K562 (cell line): ENCODE results near the gene HDAC10. TPM values are rescaled to one million over a fixed set of nuclear protein-coding genes. Genes with fewer than 3 reads are reported as not detected.

Source experiments
- ATAC-seq: fragments of 200-7000 bp; cut with Tn5 transposase; 3 replicates; pipeline ENCODE4 v1.9.1; 2020; ENCODE audit warnings: moderate library complexity
- BruUV-seq: library from RNA; stranded (reverse); fragments of 400-500 nt; replicated peaks from 2 replicates; lab custom pipeline; 2021; lab: Mats Ljungman, UMichigan
- CTCF ChIA-PET: fragments of 300-600 bp; formaldehyde crosslinking; extraction: SDS; loops from one replicate; lab custom pipeline; 2021; ENCODE audit warnings: low intra/inter-chr PET ratio; lab: Yijun Ruan, JAX
- POLR2A ChIA-PET: fragments of 300-600, 350-650 bp; sonication (Branson Sonifier 250); formaldehyde crosslinking; extraction: SDS; loops from one replicate; lab custom pipeline; 2021; ENCODE audit warnings: antibody characterized with exemption, inconsistent platforms; lab: Yijun Ruan, JAX
- DNase-seq, 4 experiments: peaks; one replicate each; pipeline versions ENCODE4 v3.0.0 to v3.0.0-alpha.2; 2011 to 2018; ENCODE audit warnings: low spot score in 3 of 4, mixed read lengths in 3 of 4; ENCODE audit errors: extremely low read depth in 1 of 4
- FAIRE-seq: peaks from 2 replicates; lab custom pipeline; 2011; peaks lifted over from hg19 to GRCh38; lab: Jason Lieb, UNC
- H2AFZ ChIP-seq: 2 replicates; pipeline ENCODE4 v1.6.0; 2011; ENCODE audit warnings: low read depth, low read length, control low read depth, inconsistent platforms
- H3K27ac ChIP-seq: fragments of 200-600 bp; 3 replicates; pipeline ENCODE4 v1.8.0; 2011; ENCODE audit warnings: low read depth, mild to moderate bottlenecking, control low read depth, inconsistent platforms, low read length, moderate library complexity, mixed read lengths; ENCODE audit errors: extremely low read depth
- H3K27me3 ChIP-seq, 2 experiments: fragments of 300-600 bp in 1 of 2; 2 replicates in 1 of 2; 3 replicates in 1 of 2; pipeline versions ENCODE4 v1.6.0 to v1.8.0; 2011; ENCODE audit warnings: inconsistent platforms in 2 of 2, low read length in 2 of 2, mild to moderate bottlenecking in 1 of 2, mixed read lengths in 1 of 2, moderate library complexity in 1 of 2; ENCODE audit not compliant: control insufficient read depth in 2 of 2, insufficient read depth in 2 of 2
- H3K36me3 ChIP-seq: fragments of 300-600 bp; 3 replicates; pipeline ENCODE4 v1.8.0; 2011; ENCODE audit warnings: mild to moderate bottlenecking, low read length, inconsistent platforms; ENCODE audit not compliant: control insufficient read depth, insufficient read depth
- H3K4me1 ChIP-seq, 2 experiments: fragments of 200-600 bp in 1 of 2; replicated peaks in 1 of 2; 2 replicates in 1 of 2; 3 replicates in 1 of 2; pipeline versions ENCODE4 v1.5.1 to v1.8.0; 2011; ENCODE audit warnings: inconsistent platforms in 2 of 2, low read length in 2 of 2, mild to moderate bottlenecking in 1 of 2, mixed read lengths in 1 of 2, moderate library complexity in 1 of 2; ENCODE audit not compliant: control insufficient read depth in 2 of 2, insufficient read depth in 2 of 2
- H3K4me2 ChIP-seq: 2 replicates; pipeline ENCODE4 v1.6.1; 2011; ENCODE audit warnings: low read length, control low read depth, inconsistent platforms, mixed read lengths; ENCODE audit not compliant: insufficient read depth
- H3K4me3 ChIP-seq: fragments of 200-600 bp; sonication (generic), shearing (Covaris generic); 2 replicates; pipeline ENCODE4 v1.5.1; 2016; ENCODE audit warnings: control low read depth, inconsistent platforms
- H3K79me2 ChIP-seq: fragments of 200-600 bp; 3 replicates; pipeline ENCODE4 v1.8.0; 2011; ENCODE audit warnings: low read length, inconsistent platforms; ENCODE audit not compliant: control insufficient read depth, insufficient read depth
- H3K9ac ChIP-seq, 2 experiments: 2 replicates each; pipeline versions ENCODE4 v1.6.0 to v1.6.1; 2011; ENCODE audit warnings: low read depth in 2 of 2, low read length in 2 of 2, control low read depth in 1 of 2, inconsistent platforms in 1 of 2, mild to moderate bottlenecking in 1 of 2, mixed read lengths in 1 of 2; ENCODE audit not compliant: insufficient read depth in 1 of 2
- H3K9me1 ChIP-seq: one replicate; pipeline ENCODE4 v1.6.0; 2011; ENCODE audit warnings: inconsistent platforms, mild to moderate bottlenecking, low read length, moderate library complexity; ENCODE audit not compliant: control insufficient read depth, insufficient read depth
- H3K9me3 ChIP-seq: replicated peaks from 2 replicates; pipeline ENCODE4 v1.5.1; 2011; ENCODE audit warnings: low read depth, low read length, inconsistent platforms; ENCODE audit not compliant: control insufficient read depth, insufficient read depth
- H4K20me1 ChIP-seq: replicated peaks from 2 replicates; pipeline ENCODE4 v1.6.1; 2011; ENCODE audit warnings: low read length, inconsistent platforms, mixed read lengths; ENCODE audit not compliant: control insufficient read depth, insufficient read depth
- ETV5 ChIP-seq: sonication (generic); formaldehyde crosslinking; IDR thresholded peaks from 2 replicates; pipeline ENCODE4 v1.4.0; 2020; ENCODE audit warnings: low read depth, mild to moderate bottlenecking, missing genetic modification reagents
- POLR2G ChIP-seq: fragments of 200-400 bp; formaldehyde crosslinking; IDR thresholded peaks from 2 replicates; pipeline ENCODE4 v1.6.1; 2017; ENCODE audit warnings: low read depth, mild to moderate bottlenecking, antibody characterized with exemption, low read length, moderate library complexity
- SMAD1 ChIP-seq: fragments of 150-350 bp; IDR thresholded peaks from 2 replicates; pipeline ENCODE4 v1.6.1; 2014; ENCODE audit warnings: low read length, low read depth; ENCODE audit not compliant: partially characterized antibody
- WGBS: fragments of 100-300 bp; shearing (Covaris generic); methylation state at CpG from one replicate; pipeline ENCODE4 v1.1.6; 2016; ENCODE audit warnings: low coverage, mixed read lengths; ENCODE audit not compliant: insufficient coverage; ENCODE audit errors: missing lambda C conversion rate; 5-methylcytosine and 5-hydroxymethylcytosine counted together
- in situ Hi-C: fragments of 300-500 bp; cut with MboI; formaldehyde crosslinking; loops from 4 replicates; pipeline ENCODE4 v1.15.0; 2018; ENCODE audit warnings: inconsistent platforms, mixed read lengths
- intact Hi-C: fragments of 100-400 bp; cut with micrococcal nuclease; formaldehyde crosslinking; loops from 2 replicates; pipeline ENCODE4 v1.14.2; 2022
- polyA plus RNA-seq, 8 experiments: library from polyadenylated mRNA; depleted of rRNA in 4 of 8; stranded (reverse) in 5 of 8; unstranded in 3 of 8; fragments of >200 nt; fragmentation: Nextera tagmentation in 2 of 8; fragmentation: Illumina TruSeq in 1 of 8; extraction: Ambion mirVana in 2 of 8; extraction: Trizol in 1 of 8; gene quantifications; 2 replicates each; pipeline versions ENCODE4 v1.2.1 to v1.2.3, GENCODE V29; 2011 to 2014; ENCODE audit warnings: inconsistent platforms in 1 of 8, missing spikeins in 1 of 8
- total RNA-seq, 7 experiments: library from RNA; depleted of rRNA in 6 of 7; stranded (reverse); fragments of >200 nt in 6 of 7; fragmentation: Illumina TruSeq in 2 of 7; extraction: Trizol in 2 of 7; gene quantifications; 2 replicates each; pipeline versions ENCODE4 v1.2.1 to v1.2.3, GENCODE V29; 2011 to 2021; ENCODE audit warnings: low replicate concordance in 1 of 7
- TF ChIP-seq, protein P1 (sequence below): fragments of 450-650 bp; IDR thresholded peaks from 2 replicates; pipeline ENCODE4 v1.6.1; 2016; ENCODE audit warnings: antibody characterized with exemption

The HDAC10 gene
- total and polyA plus RNA-seq, 9 of the 15 experiments (the other 6 are each of a cell fraction or from before 2014, with no cell fraction given), result 0.10 to 44.2 (median 6.5) TPM

DNA sequence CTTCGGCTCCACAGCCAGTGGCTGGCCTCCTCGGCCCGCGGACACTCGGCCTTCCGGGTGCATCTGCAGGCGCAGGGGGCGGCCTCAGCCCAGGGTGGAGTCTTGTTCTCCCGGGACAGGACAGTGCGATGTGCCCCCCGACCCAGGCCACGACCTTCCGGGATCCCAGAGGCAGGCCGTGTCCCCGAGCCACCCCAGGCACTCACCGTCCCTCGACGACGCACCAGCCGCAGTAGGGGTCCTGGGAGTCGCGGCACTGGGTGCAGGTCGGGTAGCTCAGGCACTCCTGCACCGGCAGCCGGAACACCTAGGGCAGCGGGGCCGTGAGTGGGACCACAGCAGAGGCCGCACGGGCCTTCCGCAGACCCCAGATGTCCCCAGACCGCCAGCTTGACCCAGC, 36.7 kb upstream of the HDAC10 start:
- H3K27me3 ChIP-seq, result no peaks in the 10 kb centered on the region
- H3K4me1 ChIP-seq, result peaks cover 0 to 24% of the 10 kb centered on the region in 2 experiments; a peak in 1 of 5 replicates
- POLR2A ChIA-PET, result interaction anchor here (1.0 kb wide), 1 partner anchor 13 kb away, joined by 3 read pairs; no protein-coding TSS in a partner anchor
- no peak for DNase-seq
- H3K9ac ChIP-seq, result no peak overlapping the region
- H3K9me1 ChIP-seq, result no peaks in the 10 kb centered on the region
- H3K79me2 ChIP-seq, result no peaks in the 10 kb centered on the region; the same call in 2 of the 3 replicates
- CTCF ChIA-PET, result no interaction called here
- H3K36me3 ChIP-seq, result peaks cover 28% of the 10 kb centered on the region; the same call in 1 of the 3 replicates
- H2AFZ ChIP-seq, result no peak overlapping the region
- WGBS, result 97% methylated on average over 6 of the region's 31 CpGs
- no peak overlapping the region for H3K27ac ChIP-seq
- intact Hi-C loops, result no loop called here
- no peak for FAIRE-seq
- TF ChIP-seq POLR2G (0 out of 2 replicates have a peak, but pooled peaks have one; percentile 43), SMAD1 (no peak), ETV5 (CRISPR knock-in tag) (no peak)
- TF ChIP-seq, protein P1, sequence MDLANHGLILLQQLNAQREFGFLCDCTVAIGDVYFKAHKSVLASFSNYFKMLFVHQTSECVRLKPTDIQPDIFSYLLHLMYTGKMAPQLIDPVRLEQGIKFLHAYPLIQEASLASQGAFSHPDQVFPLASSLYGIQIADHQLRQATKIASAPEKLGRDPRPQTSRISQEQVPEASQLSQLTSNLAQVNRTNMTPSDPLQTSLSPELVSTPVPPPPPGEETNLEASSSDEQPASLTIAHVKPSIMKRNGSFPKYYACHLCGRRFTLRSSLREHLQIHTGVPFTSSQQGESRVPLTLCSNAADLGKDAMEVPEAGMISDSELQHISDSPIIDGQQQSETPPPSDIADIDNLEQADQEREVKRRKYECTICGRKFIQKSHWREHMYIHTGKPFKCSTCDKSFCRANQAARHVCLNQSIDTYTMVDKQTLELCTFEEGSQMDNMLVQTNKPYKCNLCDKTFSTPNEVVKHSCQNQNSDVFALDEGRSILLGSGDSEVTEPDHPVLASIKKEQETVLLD, result no peak
- BruUV-seq, result no TSS peak
- H4K20me1 ChIP-seq, result no peaks in the 10 kb centered on the region
- H3K4me3 ChIP-seq, result no peak overlapping the region
- no peak overlapping the region for H3K4me2 ChIP-seq
- in situ Hi-C loops, result no loop called here
- ATAC-seq, result no peak
- H3K9me3 ChIP-seq, result no peaks in the 10 kb centered on the region
